PC-9 (cell line): ENCODE data around the gene NOC2L.

ENCODE experiments used
- CTCF ChIP-seq: fragments of 200-600 bp; sonication (generic); conservative IDR thresholded peaks from 2 replicates; pipeline ENCODE4 v1.6.1; 2017; ENCODE audit warnings: mixed run types, antibody characterized with exemption, mild to moderate bottlenecking, moderate library complexity
- EZH2 ChIP-seq: fragments of 200-600 bp; sonication (generic); IDR thresholded peaks from 2 replicates; pipeline ENCODE4 v1.8.0; 2017; ENCODE audit warnings: antibody characterized with exemption, low read depth

GRCh38 chr1:993379-993995, 34.4 kb upstream of the NOC2L start:
- TF ChIP-seq CTCF (no peak), EZH2 (no peak)
